OCI-M2 (cell line): ENCODE measurements around the gene PRRG2.
"Not testable (repeated sequence)": the region's sequence is repeated elsewhere in the genome, so short reads cannot be mapped to it uniquely, and the experiment has no call there.

ENCODE experiments used
- DNase-seq: peaks from one replicate; lab custom pipeline; 2025; ENCODE audit not compliant: unreplicated experiment; lab: John Stamatoyannopoulos, UW

Gene PRRG2

GRCh38 chr19:49599378-49600295 lies 18.5 kb downstream of the PRRG2 start:
- DNase-seq = no peak

GRCh38 chr19:49601482-49602038 lies 20.4 kb downstream of the PRRG2 start:
- no peak for DNase-seq

GRCh38 chr19:49602806-49603205 lies 21.7 kb downstream of the PRRG2 start:
- no peak for DNase-seq

- no peak for DNase-seq
These were observed 24.5 kb downstream of the PRRG2 start for GRCh38 chr19:49605605-49606004.

- DNase-seq = no peak
These were observed 28.5 kb downstream of the PRRG2 start for GRCh38 chr19:49609499-49610092.

- DNase-seq = no peak
These were observed 32.3 kb downstream of the PRRG2 start for GRCh38 chr19:49613374-49613773.

GRCh38 chr19:49614096-49614833 lies 33.1 kb downstream of the PRRG2 start:
- no peak for DNase-seq

- no peak for DNase-seq
These were observed 34.7 kb downstream of the PRRG2 start for GRCh38 chr19:49615861-49616260.

GRCh38 chr19:49616532-49616931 lies 35.4 kb downstream of the PRRG2 start:
- DNase-seq = no peak

- DNase-seq = no peak
These were observed 35.8 kb downstream of the PRRG2 start for GRCh38 chr19:49616945-49617344.

GRCh38 chr19:49617860-49618259 lies 36.7 kb downstream of the PRRG2 start:
- DNase-seq = not testable (repeated sequence)

GRCh38 chr19:49624967-49625910 lies 44.1 kb downstream of the PRRG2 start:
- DNase-seq = no peak

- DNase-seq = no peak
These were observed 45.1 kb downstream of the PRRG2 start for GRCh38 chr19:49626226-49626625.

- DNase-seq = no peak
These were observed 48.5 kb downstream of the PRRG2 start for GRCh38 chr19:49629659-49630058.

GRCh38 chr19:49631014-49631588 lies 50.0 kb downstream of the PRRG2 start:
- no peak for DNase-seq

GRCh38 chr19:49631610-49632192 lies 50.6 kb downstream of the PRRG2 start:
- DNase-seq = no peak

GRCh38 chr19:49632576-49632975 lies 51.5 kb downstream of the PRRG2 start:
- DNase-seq = no peak

GRCh38 chr19:49633273-49633672 lies 52.2 kb downstream of the PRRG2 start:
- DNase-seq = not testable (repeated sequence)

GRCh38 chr19:49635530-49636232 lies 54.6 kb downstream of the PRRG2 start:
- no peak for DNase-seq
